ENCODE measurements around the gene ADGRF3. TPM values are rescaled to one million over a fixed set of nuclear protein-coding genes. Genes with fewer than 3 reads are reported as not detected.
"Not testable (repeated sequence)": the region's sequence is repeated elsewhere in the genome, so short reads cannot be mapped to it uniquely, and the experiment has no call there.

Gene ADGRF3
- total RNA-seq, 2 donors from 2014 or later: 0.35 to 0.93 TPM

GRCh38 chr2:26305540-26305939 lies 41.0 kb downstream of the ADGRF3 start:
- no peaks in the 10 kb centered on the region for H3K4me1 Mint-ChIP-seq
- TF ChIP-seq CTCF (conservative IDR thresholded peaks at IDR 0.05): no peak
- Histone ChIP-seq H3K9me3 (ENCODE audit: control insufficient read depth, low read length) (no peaks in the 10 kb centered on the region), H3K27me3 (ENCODE audit: control insufficient read depth, insufficient read depth, low read length, poor library complexity, severe bottlenecking) (peaks cover 27% of the 10 kb centered on the region), H3K27ac (ENCODE audit: low read depth, low read length) (no peak overlapping the region), H3K4me3 (ENCODE audit: low read length) (no peak overlapping the region), H3K4me1 (ENCODE audit: control insufficient read depth, insufficient read depth, low read length) (no peaks in the 10 kb centered on the region), H3K36me3 (ENCODE audit: control insufficient read depth, insufficient read depth, low read length) (no peaks in the 10 kb centered on the region), H3K9ac (ENCODE audit: extremely low read depth, low read length, poor library complexity, severe bottlenecking) (no peak overlapping the region)
- no peak for DNase-seq
- no peaks in the 10 kb centered on the region for H3K36me3 Mint-ChIP-seq (ENCODE audit: low read depth)
- WGBS, 2 experiments (ENCODE audit: insufficient coverage in 1 of 2, insufficient read length in 1 of 2): 82% methylated on average over 5 to 6 of the region's 6 CpGs
- peaks cover 8% of the 10 kb centered on the region for H3K27me3 Mint-ChIP-seq (ENCODE audit: insufficient read depth)
- no peak overlapping the region for H3K27ac Mint-ChIP-seq
- no peaks in the 10 kb centered on the region for H3K9me3 Mint-ChIP-seq
- H3K4me3 Mint-ChIP-seq: no peak overlapping the region

- peaks cover 32% of the 10 kb centered on the region for H3K27me3 ChIP-seq (ENCODE audit: control insufficient read depth, insufficient read depth, low read length, poor library complexity, severe bottlenecking)
- not testable (repeated sequence) for H3K27me3 Mint-ChIP-seq (ENCODE audit: insufficient read depth); H3K9ac ChIP-seq (ENCODE audit: extremely low read depth, low read length, poor library complexity, severe bottlenecking); H3K9me3 Mint-ChIP-seq; H3K27ac Mint-ChIP-seq; H3K4me3 ChIP-seq (ENCODE audit: low read length); H3K4me1 ChIP-seq (ENCODE audit: control insufficient read depth, insufficient read depth, low read length); H3K4me3 Mint-ChIP-seq; H3K36me3 ChIP-seq (ENCODE audit: control insufficient read depth, insufficient read depth, low read length); H3K9me3 ChIP-seq (ENCODE audit: control insufficient read depth, low read length); H3K36me3 Mint-ChIP-seq (ENCODE audit: low read depth); H3K27ac ChIP-seq (ENCODE audit: low read depth, low read length); H3K4me1 Mint-ChIP-seq; DNase-seq
- 91% methylated on average over 4 to 7 of the region's 7 CpGs for WGBS, 2 experiments (ENCODE audit: insufficient coverage in 1 of 2, insufficient read length in 1 of 2)
These were observed 41.5 kb downstream of the ADGRF3 start for GRCh38 chr2:26305094-26305493.

- Histone ChIP-seq H3K4me1 (ENCODE audit: control insufficient read depth, insufficient read depth, low read length) (no peaks in the 10 kb centered on the region), H3K9me3 (ENCODE audit: control insufficient read depth, low read length) (no peaks in the 10 kb centered on the region), H3K27me3 (ENCODE audit: control insufficient read depth, insufficient read depth, low read length, poor library complexity, severe bottlenecking) (peaks cover 54% of the 10 kb centered on the region), H3K4me3 (ENCODE audit: low read length) (no peak overlapping the region), H3K27ac (ENCODE audit: low read depth, low read length) (no peak overlapping the region), H3K9ac (ENCODE audit: extremely low read depth, low read length, poor library complexity, severe bottlenecking) (no peak overlapping the region), H3K36me3 (ENCODE audit: control insufficient read depth, insufficient read depth, low read length) (no peaks in the 10 kb centered on the region)
- H3K27me3 Mint-ChIP-seq (ENCODE audit: insufficient read depth): peaks cover 8% of the 10 kb centered on the region
- no peak for TF ChIP-seq CTCF (conservative IDR thresholded peaks at IDR 0.05)
- DNase-seq: no peak
- 93 to 98% methylated on average over 6 of the region's 6 CpGs for WGBS, 2 experiments (ENCODE audit: insufficient coverage in 1 of 2, insufficient read length in 1 of 2)
- no peaks in the 10 kb centered on the region for H3K36me3 Mint-ChIP-seq (ENCODE audit: low read depth)
- no peak overlapping the region for H3K4me3 Mint-ChIP-seq
- H3K9me3 Mint-ChIP-seq: no peaks in the 10 kb centered on the region
- no peaks in the 10 kb centered on the region for H3K4me1 Mint-ChIP-seq
- H3K27ac Mint-ChIP-seq: no peak overlapping the region
These were observed 43.7 kb downstream of the ADGRF3 start for GRCh38 chr2:26302846-26303245.

- Mint-ChIP-seq H3K9me3 (no peaks in the 10 kb centered on the region), H3K27me3 (ENCODE audit: insufficient read depth) (peaks cover 8% of the 10 kb centered on the region), H3K27ac (no peak overlapping the region), H3K36me3 (ENCODE audit: low read depth) (no peaks in the 10 kb centered on the region), H3K4me1 (peaks cover 4% of the 10 kb centered on the region), H3K4me3 (no peak overlapping the region)
- no peak for TF ChIP-seq CTCF (conservative IDR thresholded peaks at IDR 0.05)
- Histone ChIP-seq H3K9me3 (ENCODE audit: control insufficient read depth, low read length) (no peaks in the 10 kb centered on the region), H3K9ac (ENCODE audit: extremely low read depth, low read length, poor library complexity, severe bottlenecking) (no peak overlapping the region), H3K36me3 (ENCODE audit: control insufficient read depth, insufficient read depth, low read length) (no peaks in the 10 kb centered on the region), H3K27me3 (ENCODE audit: control insufficient read depth, insufficient read depth, low read length, poor library complexity, severe bottlenecking) (peaks cover 69% of the 10 kb centered on the region), H3K4me1 (ENCODE audit: control insufficient read depth, insufficient read depth, low read length) (no peaks in the 10 kb centered on the region), H3K27ac (ENCODE audit: low read depth, low read length) (no peak overlapping the region), H3K4me3 (ENCODE audit: low read length) (no peak overlapping the region)
- no peak for DNase-seq
- WGBS, 2 experiments (ENCODE audit: insufficient coverage in 1 of 2, insufficient read length in 1 of 2): 78% methylated on average over 21 to 22 of the region's 22 CpGs
These were observed 46.2 kb downstream of the ADGRF3 start for GRCh38 chr2:26300234-26300925.
